ENCODE data around the gene ANKRD42. TPM values are rescaled to one million over a fixed set of nuclear protein-coding genes. Genes with fewer than 3 reads are reported as not detected.
A peak's percentile ranks its signal among the peaks of the same experiment; 100 is the strongest.

The ANKRD42 gene
- total and polyA plus RNA-seq, 2 of the 8 experiments (the other 6 are each of a cell fraction or from before 2014, with no cell fraction given): 2.0 to 5.5 TPM

DNA sequence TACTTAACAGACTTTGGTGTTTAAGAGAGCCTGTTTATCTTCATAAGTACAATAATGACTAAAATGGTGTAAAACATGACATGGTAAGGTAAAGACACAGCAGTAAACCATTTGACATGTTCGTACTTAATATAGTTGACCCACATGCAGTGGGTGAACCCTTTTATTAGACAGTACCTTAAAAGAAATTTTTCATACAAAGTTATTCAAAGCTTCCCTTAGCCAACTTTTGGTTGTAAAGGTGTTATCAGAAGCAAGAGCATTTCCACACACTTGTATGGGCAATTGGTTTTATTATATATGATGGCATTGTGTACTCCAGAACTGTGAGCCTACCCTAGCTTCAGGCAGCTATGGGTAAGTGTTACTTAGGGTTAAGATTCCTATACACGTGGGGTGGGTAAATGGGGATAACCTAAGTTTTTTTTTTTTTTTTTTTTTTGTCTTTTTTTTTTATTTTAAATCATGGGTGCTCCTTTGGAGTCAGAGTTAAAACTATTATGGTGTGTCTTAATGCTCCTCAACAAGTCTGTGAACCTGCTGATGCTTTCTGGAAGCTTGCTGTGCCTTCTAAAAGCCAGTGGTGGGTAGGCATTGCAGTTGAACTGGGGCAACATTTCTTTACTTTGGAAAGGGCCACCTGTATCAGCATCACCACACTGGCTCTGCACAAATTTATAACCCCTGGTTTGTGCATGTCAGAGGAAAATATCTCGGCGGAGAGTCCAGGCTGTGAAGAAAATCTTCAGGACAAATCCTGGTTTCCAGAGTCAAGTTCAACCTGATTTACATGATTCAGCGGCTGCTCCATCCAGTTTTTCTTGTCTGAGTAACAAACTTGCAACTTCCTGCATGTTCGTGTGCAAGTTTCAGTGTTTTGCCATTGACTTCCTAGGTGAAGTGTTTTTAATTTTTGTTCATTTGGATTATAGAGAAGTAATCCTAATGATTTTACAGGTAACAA, 33.3 kb upstream of the ANKRD42 start:
- Histone ChIP-seq H3K9ac (replicated peaks in 1 of 4; ENCODE audit: extremely low read depth in 1 of 4, low read depth in 3 of 4, low read length in 3 of 4) (peak overlapping the region in 1 of 4 experiments; percentile 59; a peak in 2 of 7 replicates), H3K79me2 (ENCODE audit: control insufficient read depth in 1 of 2, insufficient read depth in 2 of 2, low read length in 2 of 2) (peaks cover 29 to 80% of the 10 kb centered on the region in 2 experiments), H2BK15ac (ENCODE audit: low read length) (no peak overlapping the region), H3K14ac (ENCODE audit: insufficient read length) (no peak overlapping the region), H3K4me1 (replicated peaks in 1 of 4; ENCODE audit: control insufficient read depth in 3 of 4, insufficient read depth in 4 of 4, low read length in 3 of 4) (peaks cover 0 to 7% (median 2%) of the 10 kb centered on the region in 4 experiments; a peak in 1 of 7 replicates), H3K23ac (ENCODE audit: insufficient read length) (peak overlapping the region; percentile 53), H3K36me3 (ENCODE audit: control insufficient read depth in 2 of 4, insufficient read depth in 4 of 4, low read length in 3 of 4) (peaks cover 0 to 47% (median 7%) of the 10 kb centered on the region in 4 experiments; a peak in 6 of 8 replicates), H2BK20ac (ENCODE audit: low read length) (no peak overlapping the region), H2AK5ac (ENCODE audit: low read depth, low read length) (no peak overlapping the region), H3K4me3 (ENCODE audit: extremely low read depth in 1 of 4, insufficient read depth in 2 of 4, low read depth in 3 of 4, low read length in 4 of 4) (peak overlapping the region; percentile 20 to 96 (median 90); a peak in 6 of 8 replicates), H3K56ac (replicated peaks; ENCODE audit: insufficient read length, low read depth, low read length) (no peak overlapping the region), H4K20me1 (replicated peaks in 1 of 2; ENCODE audit: control insufficient read depth in 1 of 2, insufficient read depth in 2 of 2, low read length in 2 of 2) (peaks cover 14 to 17% of the 10 kb centered on the region in 2 experiments), H2AFZ (ENCODE audit: low read length) (no peak overlapping the region), H4K8ac (ENCODE audit: extremely low read depth, insufficient read depth, low read length) (no peak overlapping the region), H4K5ac (ENCODE audit: insufficient read length, low read depth, low read length) (no peak overlapping the region), H2BK12ac (ENCODE audit: low read depth, low read length) (no peak overlapping the region), H4K91ac (replicated peaks; ENCODE audit: insufficient read length, low read length) (no peak overlapping the region), H3K79me1 (ENCODE audit: low read depth, low read length) (0 out of 2 replicates have a peak, but pooled peaks cover 4% of the 10 kb centered on the region), H3K9me3 (ENCODE audit: insufficient read depth in 2 of 2, low read depth in 1 of 2, low read length in 1 of 2) (no peaks in the 10 kb centered on the region), H3K27me3 (replicated peaks in 1 of 4; ENCODE audit: control insufficient read depth in 3 of 4, extremely low read depth in 1 of 4, insufficient read depth in 3 of 4, low read length in 3 of 4) (no peaks in the 10 kb centered on the region), H2BK5ac (ENCODE audit: low read depth, low read length) (no peak overlapping the region), H3K4ac (replicated peaks; ENCODE audit: insufficient read length, low read depth, low read length) (no peak overlapping the region), H3K23me2 (ENCODE audit: low read depth, low read length) (peaks cover 5% of the 10 kb centered on the region; the same call in 1 of the 2 replicates), H3K4me2 (ENCODE audit: insufficient read depth in 1 of 2, low read depth in 2 of 2, low read length in 2 of 2) (peak overlapping the region; percentile 65 to 80), H3K27ac (ENCODE audit: low read depth, low read length) (no peak overlapping the region), H2BK120ac (replicated peaks; ENCODE audit: low read depth, low read length) (no peak overlapping the region), H3K18ac (ENCODE audit: extremely low read depth, low read length) (no peak overlapping the region)
- ChIA-PET CTCF (ENCODE audit: partially characterized antibody) (interaction anchor here (0.8 kb wide), 2 partner anchors 72 to 256 kb away, joined by 3 read pairs; no protein-coding TSS in a partner anchor), POLR2A (ENCODE audit: partially characterized antibody) (interaction anchor here (0.8 to 3.7 kb wide), 9 partner anchors 8 to 259 kb away, joined by 3 to 19 read pairs (median 6); partner anchors contain the start of gene DDIAS)
- 0 out of 2 replicates have a peak, but pooled peaks have one; percentile 57 for TF ChIP-seq POLR2AphosphoS5 (IDR thresholded peaks at IDR 0.05; ENCODE audit: low read depth, low read length)
- no peak for TF ChIP-seq SP2 (IDR thresholded peaks at IDR 0.05; ENCODE audit: low read length)
- no peak for TF ChIP-seq SRF (IDR thresholded peaks at IDR 0.05; ENCODE audit: low read depth, low read length)
- peak; percentile 49 to 53 for TF ChIP-seq POLR2A (IDR thresholded peaks at IDR 0.05; ENCODE audit: control extremely low read depth in 1 of 2, low read depth in 2 of 2, low read length in 2 of 2)
- WGBS, 2 experiments (ENCODE audit: extremely low coverage in 1 of 2, insufficient coverage in 1 of 2, insufficient read length in 1 of 2, insufficient replicate concordance in 2 of 2, low coverage in 1 of 2, low lambda C conversion rate in 2 of 2, missing lambda C conversion rate in 1 of 2): 76% methylated on average over 6 of the region's 6 CpGs; no CpG with 5 or more reads in 1 of the 2 experiments
- FAIRE-seq: no peak
- no peak for DNase-seq (ENCODE audit: low read depth in 1 of 2, low spot score in 2 of 2)

Measured in H1 (cell line).